PC-9 (cell line): ENCODE measurements around the gene CYP11A1.

Experiments used
- EZH2 ChIP-seq: fragments of 200-600 bp; sonication (generic); IDR thresholded peaks from 2 replicates; pipeline ENCODE4 v1.8.0; 2017; ENCODE audit warnings: antibody characterized with exemption, low read depth
- TF ChIP-seq, protein P1 (sequence below): fragments of 200-600 bp; sonication (generic); conservative IDR thresholded peaks from 2 replicates; pipeline ENCODE4 v1.6.1; 2017; ENCODE audit warnings: mixed run types, antibody characterized with exemption, mild to moderate bottlenecking, moderate library complexity

DNA sequence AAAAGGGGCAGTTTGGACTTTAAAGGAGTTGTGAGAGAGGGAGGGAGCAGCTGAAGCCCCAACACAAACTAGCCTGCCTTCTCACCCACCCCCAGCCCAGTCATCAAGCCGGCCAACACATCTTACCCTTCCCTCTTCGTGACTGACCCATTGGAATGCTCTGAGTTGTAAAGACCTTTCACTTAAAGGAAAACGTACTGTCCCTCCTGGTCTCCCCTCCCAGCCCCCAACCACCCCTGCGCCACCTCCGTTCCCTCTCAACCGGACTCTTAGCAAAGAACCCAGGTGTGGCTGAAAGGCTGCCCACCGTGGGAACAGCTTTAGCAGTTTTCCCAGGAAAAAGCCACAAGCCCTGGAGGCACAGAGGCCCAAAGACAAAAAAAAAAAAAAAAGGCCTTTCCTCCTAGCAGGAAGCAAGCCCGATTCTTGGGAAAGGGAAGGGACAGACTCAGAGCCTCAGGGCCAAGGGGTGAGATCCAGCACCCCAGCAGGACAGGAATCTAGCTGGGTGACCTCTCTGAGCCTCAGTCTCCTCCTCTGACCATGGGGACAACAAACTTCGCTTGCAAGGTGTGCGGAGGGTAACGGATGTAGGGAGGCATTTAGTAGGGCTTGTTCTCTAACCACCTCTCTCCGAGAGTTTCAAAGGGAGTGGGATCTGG is 2.4 kb downstream of the CYP11A1 start:
- TF ChIP-seq EZH2, result no peak
- TF ChIP-seq, protein P1, sequence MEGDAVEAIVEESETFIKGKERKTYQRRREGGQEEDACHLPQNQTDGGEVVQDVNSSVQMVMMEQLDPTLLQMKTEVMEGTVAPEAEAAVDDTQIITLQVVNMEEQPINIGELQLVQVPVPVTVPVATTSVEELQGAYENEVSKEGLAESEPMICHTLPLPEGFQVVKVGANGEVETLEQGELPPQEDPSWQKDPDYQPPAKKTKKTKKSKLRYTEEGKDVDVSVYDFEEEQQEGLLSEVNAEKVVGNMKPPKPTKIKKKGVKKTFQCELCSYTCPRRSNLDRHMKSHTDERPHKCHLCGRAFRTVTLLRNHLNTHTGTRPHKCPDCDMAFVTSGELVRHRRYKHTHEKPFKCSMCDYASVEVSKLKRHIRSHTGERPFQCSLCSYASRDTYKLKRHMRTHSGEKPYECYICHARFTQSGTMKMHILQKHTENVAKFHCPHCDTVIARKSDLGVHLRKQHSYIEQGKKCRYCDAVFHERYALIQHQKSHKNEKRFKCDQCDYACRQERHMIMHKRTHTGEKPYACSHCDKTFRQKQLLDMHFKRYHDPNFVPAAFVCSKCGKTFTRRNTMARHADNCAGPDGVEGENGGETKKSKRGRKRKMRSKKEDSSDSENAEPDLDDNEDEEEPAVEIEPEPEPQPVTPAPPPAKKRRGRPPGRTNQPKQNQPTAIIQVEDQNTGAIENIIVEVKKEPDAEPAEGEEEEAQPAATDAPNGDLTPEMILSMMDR, result no peak
